Measurements from ENCODE around the gene G6PC3.
A peak's percentile ranks its signal among the peaks of the same experiment; 100 is the strongest.

G6PC3 gene

DNA sequence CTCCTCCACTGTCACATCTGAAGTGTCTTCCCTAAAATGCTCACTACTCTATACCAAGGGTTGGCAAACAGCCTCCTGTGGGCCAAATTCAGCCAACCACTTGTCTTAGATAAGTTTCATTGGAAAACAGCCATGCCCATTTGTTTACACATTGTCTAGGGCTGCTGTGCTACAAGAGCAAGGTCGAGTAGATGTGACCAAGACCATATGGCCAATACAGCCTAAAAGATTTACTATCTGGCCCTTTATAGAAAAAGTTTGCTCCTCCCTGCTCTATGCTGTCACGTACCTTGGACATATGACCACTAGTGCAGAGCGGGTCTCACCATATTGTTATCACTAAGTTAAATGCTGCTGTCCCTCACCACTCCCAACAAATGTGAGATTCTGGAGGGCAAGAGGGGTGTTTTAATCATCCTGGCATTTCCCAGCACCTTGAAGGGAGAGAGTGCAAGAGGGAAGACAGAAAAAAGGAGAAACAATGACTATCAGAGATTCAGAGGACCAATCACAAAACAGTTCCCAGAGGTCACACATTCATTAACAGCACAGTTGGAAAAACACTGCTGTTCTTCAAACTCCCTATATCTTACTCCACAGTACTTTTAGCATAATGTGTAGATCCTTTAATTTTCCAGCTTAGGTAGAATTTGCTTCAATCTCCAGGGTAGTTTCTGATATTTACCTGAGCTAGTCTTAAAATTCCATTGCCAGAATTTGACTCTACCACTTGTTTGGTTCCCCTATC lies 17.2 kb upstream of the G6PC3 start:
- DNase-seq (ENCODE audit: low read depth, low spot score) = no peak
- no peak overlapping the region for H3K27ac ChIP-seq

DNA sequence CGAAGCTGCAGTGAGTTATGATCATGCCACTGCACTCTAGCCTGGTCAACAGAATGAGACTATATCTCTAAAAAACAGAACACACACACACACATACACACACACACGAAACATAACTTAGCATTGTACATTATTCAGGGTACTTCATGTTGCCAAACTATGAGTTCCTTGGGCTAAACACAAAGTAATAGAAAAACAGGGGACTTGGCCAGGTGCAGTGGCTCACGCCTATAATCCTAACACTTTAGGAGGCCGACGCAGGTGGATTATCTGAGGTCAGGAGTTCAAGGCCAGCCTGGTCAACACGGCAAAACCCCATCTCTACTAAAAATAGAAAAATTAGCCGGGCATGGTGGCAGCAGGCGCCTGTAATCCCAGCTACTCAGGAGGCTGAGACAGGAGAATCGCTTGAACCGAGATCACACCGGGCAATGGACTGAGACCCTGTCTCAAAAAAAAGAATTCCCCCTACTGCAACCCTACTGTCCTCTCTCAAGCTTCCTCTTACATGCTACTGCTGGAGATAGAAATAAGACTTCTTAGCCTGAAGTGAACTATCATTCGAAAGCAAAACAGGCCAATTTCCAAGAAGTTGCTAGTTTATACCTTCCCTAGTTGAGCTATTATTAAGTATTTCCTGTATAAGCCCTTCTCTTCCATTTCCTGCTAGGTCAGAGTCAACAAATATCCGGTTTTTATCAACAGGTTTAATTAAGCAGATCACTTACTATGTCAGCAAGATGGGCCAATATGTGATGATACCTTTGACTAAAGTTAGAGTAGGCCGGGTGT lies 11.2 kb upstream of the G6PC3 start:
- no peak for DNase-seq (ENCODE audit: low read depth, low spot score)
- no peak overlapping the region for H3K27ac ChIP-seq

DNA sequence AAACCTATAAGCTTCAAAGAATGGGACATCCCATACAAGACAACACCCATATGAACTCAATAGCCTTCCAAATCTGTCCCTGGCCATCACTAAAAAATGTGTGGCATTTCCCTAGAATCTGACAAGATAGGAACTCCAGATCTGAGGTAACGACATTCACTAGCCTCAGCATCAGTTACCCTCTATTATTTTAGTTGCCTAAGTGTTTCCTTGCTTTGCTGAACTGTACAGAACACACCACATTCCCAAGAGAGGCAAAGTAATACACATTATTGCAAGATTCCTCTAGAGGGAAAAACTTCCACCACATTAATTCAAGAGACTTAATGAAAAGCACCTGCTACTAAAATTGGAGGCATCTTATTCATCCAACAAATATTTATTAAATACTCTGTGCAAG lies 9.1 kb upstream of the G6PC3 start:
- H3K27ac ChIP-seq = no peak overlapping the region
- no peak for DNase-seq (ENCODE audit: low read depth, low spot score)

DNA sequence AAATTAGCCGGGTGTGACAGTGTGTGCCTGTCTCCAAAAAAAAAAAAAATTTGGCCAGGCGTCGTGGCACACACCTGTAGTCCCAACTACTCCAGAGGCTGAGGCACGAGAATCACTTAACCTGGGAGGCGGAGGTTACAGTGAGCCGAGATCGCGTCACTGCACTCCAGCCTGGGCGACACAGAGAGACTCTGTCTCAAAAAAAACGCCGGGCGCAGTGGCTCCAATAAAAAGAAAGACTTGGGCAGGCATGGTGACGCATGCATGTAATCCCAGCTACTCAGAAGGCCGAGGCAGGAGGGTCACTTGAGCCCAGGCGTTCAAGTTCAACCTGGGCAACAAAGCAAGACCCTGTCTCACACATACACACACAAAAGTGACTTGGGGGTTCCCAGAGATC lies 7.7 kb upstream of the G6PC3 start:
- H3K27ac ChIP-seq = no peak overlapping the region
- no peak for DNase-seq (ENCODE audit: low read depth, low spot score)

DNA sequence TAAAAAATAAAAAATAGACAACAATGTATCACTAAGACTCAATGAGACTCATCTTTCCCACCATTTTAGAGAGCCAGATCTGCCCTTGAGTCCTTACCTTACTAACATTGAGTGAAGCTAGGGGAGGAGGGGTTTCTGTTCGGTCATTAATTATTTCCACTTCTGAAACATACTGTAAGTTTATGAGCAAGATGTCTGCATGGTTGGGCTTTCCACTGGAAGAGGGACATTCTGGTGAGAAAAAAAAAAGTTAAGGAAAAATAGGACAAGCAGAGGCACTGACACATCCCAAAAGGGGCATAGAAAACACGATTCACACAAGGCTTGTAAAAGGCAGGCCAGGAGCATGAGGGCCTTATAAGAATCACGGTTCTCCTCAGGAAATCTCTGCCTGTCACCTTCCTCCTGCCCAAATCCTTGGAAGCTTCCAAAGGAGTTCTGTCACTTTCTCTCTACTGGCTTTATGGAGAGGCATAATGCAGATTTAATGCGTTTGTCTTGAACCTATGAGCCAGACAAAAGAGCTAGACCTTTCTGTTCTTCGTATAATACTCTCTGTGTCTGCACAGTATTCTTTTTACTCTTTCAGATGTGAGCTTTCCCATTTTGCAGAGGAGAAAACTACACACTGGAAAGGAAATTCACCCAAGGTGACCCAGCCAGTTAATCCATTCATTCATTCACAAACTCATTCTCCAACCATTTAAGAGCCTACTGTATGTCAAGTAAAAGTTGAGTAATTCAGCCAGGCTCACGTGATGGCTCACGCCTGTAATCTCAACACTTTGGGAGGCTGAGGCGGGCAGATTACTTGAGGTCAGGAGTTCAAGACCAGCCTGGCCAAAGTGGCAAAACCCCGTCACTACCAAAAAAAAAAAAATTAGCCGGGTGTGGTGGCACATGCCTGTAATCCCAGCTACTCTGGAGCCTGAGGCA lies 6.6 kb upstream of the G6PC3 start:
- no peak for DNase-seq (ENCODE audit: low read depth, low spot score)
- no peak overlapping the region for H3K27ac ChIP-seq

DNA sequence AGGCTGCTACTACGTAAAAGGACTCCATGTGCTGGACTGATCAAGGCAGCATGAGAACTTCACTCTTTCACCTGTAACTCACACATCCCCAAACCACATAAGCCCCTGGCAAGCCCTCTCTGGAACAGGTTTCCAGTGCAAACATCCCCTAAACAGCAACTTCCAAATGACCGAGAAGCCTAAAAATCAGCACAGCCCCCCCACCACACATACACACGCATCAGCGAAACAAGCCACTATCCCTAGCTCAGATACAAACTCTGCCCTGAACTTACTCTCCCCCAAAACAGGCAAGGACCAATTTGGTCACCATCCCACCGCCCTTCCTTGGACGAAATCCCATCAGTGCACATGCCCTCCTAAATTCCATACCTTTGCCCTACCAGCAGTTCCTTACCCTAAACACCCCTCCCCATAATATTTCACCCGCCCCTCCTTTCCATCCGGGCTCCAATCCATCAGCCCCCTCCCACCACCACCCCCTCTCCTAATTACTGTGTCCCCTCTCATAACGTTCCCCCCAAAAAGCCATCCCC lies 4.8 kb upstream of the G6PC3 start:
- H3K27ac ChIP-seq = peak overlapping the region; percentile 93
- no peak for DNase-seq (ENCODE audit: low read depth, low spot score)

- H3K27ac ChIP-seq = peak within 1 kb of the TSS; percentile 93
- DNase-seq (ENCODE audit: low read depth, low spot score) = peak; percentile 33
Observed at GRCh38 chr17:44066204-44066930, 4.2 kb upstream of the G6PC3 start, which contains the start of gene LSM12. Gene LSM12, minus strand, starts transcription at chr17:44066671. Its CDS starts 84 bp downstream, at chr17:44066587.

- no peak for DNase-seq (ENCODE audit: low read depth, low spot score)
- H3K27ac ChIP-seq = no peak overlapping the region
Observed at GRCh38 chr17:44067545-44067940, 3.0 kb upstream of the G6PC3 start.

- peak overlapping the region; percentile 91 for H3K27ac ChIP-seq
- DNase-seq (ENCODE audit: low read depth, low spot score) = no peak
Observed at GRCh38 chr17:44069974-44070454, 521 bp upstream of the G6PC3 start.

GRCh38 chr17:44071198-44071520 lies 624 bp downstream of the G6PC3 start:
- no peak for DNase-seq (ENCODE audit: low read depth, low spot score)

DNA sequence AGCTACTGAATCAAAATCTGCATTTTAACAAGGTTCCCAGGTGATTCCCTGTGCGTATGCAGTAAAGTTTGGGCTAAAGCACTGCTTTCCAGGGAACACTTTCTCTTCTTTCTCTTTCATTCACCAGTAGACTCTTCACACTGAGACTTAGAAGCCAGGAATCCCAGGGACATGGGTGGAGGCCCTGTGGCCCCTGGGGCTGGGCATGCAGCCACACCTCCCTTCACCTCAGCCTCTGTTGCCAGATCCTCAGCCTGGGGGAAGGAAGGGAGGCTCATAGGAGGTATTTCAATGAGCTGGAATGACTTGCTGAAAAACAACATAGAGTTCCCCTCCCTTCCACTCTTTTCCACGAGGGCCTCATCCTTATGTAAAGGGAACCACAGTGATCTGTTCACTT lies 1.2 kb downstream of the G6PC3 start:
- peak overlapping the region; percentile 91 for H3K27ac ChIP-seq
- no peak for DNase-seq (ENCODE audit: low read depth, low spot score)

More at GRCh38 chr17:44071198-44071520, 624 bp downstream of the G6PC3 start:
- peak overlapping the region; percentile 91 for H3K27ac ChIP-seq

DNA sequence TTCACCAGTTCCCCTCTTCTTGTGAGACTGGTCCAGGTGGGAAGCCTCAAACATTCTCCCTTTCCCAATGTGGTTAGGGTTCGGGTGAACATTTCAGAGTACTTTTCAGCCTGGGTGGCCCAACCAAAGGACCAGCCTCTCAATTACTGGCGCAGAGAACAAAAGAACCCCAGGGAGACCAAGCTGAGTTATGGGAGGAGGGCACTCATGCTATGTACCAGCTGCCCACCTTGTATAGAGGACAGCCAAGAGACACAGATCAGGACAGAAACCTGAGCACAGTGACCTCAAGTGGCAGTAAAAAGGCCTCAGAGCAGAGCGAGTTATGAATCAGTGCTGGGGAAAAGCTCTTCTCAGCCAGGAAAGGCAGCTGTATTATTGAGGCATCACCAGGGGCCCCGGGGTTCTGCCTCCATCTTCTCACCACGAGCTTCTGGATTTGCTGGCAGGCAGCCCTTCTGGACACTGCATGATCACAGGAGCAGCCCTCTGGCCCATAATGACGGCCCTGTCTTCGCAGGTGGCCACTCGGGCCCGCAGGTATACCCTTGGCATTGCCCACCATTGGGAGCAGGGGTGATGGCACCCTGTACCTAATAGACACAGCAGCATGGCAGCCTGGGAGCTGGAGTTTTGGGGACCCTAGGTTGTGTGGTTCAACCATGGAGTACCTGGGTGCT lies 3.8 kb downstream of the G6PC3 start:
- no peak overlapping the region for H3K27ac ChIP-seq

GRCh38 chr17:44074911-44075285 lies 4.4 kb downstream of the G6PC3 start:
- no peak overlapping the region for H3K27ac ChIP-seq
- DNase-seq (ENCODE audit: low read depth, low spot score) = no peak

More for the DNA sequence above, 3.8 kb downstream of the G6PC3 start:
- no peak for DNase-seq (ENCODE audit: low read depth, low spot score)

GRCh38 chr17:44075598-44076293 lies 5.2 kb downstream of the G6PC3 start:
- no peak for DNase-seq (ENCODE audit: low read depth, low spot score)
- H3K27ac ChIP-seq = no peak overlapping the region

DNA sequence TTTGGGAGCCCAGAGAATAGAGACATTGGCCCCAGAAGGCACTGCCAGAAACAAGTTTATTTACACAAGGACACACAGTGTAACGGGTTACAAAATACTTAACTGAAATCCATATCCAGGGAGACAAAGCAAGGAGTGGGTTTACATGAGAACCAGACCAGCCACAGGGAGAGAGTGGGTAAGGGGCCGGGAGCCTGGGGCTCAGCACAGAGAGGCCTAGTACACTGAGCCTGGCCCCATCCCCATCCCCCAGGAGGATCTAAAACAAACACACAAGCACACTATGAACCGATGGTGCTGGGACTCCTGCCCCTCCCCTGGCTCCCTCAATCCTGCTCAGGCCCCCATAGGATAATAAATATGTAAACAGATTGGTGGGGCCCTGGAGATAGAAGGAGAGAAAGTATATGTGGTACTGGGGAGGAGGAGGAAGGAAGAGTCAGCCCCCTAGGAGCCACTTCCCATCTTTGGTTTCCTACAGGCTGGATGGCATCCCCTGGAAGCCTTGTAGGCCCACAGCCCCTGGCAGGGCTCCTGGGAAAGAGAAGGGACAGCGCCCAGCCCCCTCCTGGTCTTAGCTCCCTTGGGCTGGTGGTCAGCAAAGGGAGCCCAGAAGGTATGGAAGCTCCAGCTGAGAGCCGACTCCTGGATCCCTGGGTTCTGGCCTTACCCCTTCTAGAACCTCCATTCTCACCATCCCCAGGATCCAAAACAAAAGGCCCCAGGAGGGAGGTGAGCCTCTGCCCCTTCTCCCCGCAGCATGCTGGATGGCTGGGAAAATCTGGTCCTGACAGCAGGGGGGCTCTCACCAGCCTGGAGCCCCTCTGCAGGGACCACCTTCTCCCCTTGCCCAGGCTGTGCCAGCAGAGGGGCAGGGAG lies 6.4 kb downstream of the G6PC3 start:
- H3K27ac ChIP-seq = no peak overlapping the region
- DNase-seq (ENCODE audit: low read depth, low spot score) = no peak

- DNase-seq (ENCODE audit: low read depth, low spot score) = no peak
- no peak overlapping the region for H3K27ac ChIP-seq
Observed at GRCh38 chr17:44077595-44077909, 7.0 kb downstream of the G6PC3 start.

DNA sequence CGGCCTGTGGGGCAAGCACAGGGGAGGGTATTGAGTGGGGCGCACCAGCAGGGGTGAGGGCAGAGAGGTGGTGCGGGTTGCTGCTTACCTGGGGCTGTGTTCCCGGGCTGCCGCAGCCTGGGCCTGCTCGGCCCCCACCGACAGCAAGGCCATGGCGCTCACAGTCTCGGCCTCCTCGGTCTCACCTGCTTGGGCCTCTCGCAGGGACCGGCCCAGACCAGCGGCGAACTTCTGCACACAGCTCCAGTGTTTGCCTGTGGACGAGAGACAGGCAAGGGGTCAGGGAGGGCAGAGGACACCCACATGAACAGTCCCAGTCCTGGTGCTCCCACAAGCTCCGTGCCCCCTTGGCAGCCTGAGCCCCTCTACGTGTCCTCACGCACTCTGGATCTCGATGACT lies 7.9 kb downstream of the G6PC3 start:
- H3K27ac ChIP-seq = no peak overlapping the region
- no peak for DNase-seq (ENCODE audit: low read depth, low spot score)

All from epithelial cell of prostate (primary cell).